Ovary (tissue), 9 donors: ENCODE results near the gene ADORA1. TPM values are rescaled to one million over a fixed set of nuclear protein-coding genes. Genes with fewer than 3 reads are reported as not detected.

Experiments
- DNase-seq, 5 donors: peaks; one replicate each; pipeline ENCODE4 v3.0.0-alpha.2; 2019 to 2020
- H3K27ac ChIP-seq, 2 donors: fragments of 200-600 bp; one replicate each; pipeline versions ENCODE4 v1.5.1 to v1.8.0; 2019 to 2022
- H3K27me3 ChIP-seq: fragments of 200-600 bp; one replicate; pipeline ENCODE4 v1.8.0; 2022
- H3K36me3 ChIP-seq: fragments of 200-600 bp; sonication (generic); one replicate; pipeline ENCODE4 v1.5.1; 2019
- H3K4me1 ChIP-seq: one replicate; pipeline ENCODE4 v1.8.1; 2013; ENCODE audit warnings: mild to moderate bottlenecking, moderate library complexity; ENCODE audit not compliant: insufficient read depth
- H3K4me3 ChIP-seq: fragments of 200-600 bp; sonication (generic); one replicate; pipeline ENCODE4 v1.5.1; 2017
- H3K9me3 ChIP-seq, 2 donors: fragments of 200-600 bp in 1 of 2; sonication (generic) in 1 of 2; one replicate each; pipeline versions ENCODE4 v1.5.1 to v1.8.1; 2013 to 2019; ENCODE audit warnings: mild to moderate bottlenecking in 1 of 2, moderate library complexity in 1 of 2
- EP300 ChIP-seq: sonication (generic); formaldehyde crosslinking; IDR thresholded peaks from one replicate; pipeline ENCODE4 v1.6.1; 2017; ENCODE audit warnings: antibody characterized with exemption
- POLR2A ChIP-seq: fragments of 450-650 bp; IDR thresholded peaks from one replicate; pipeline ENCODE4 v1.6.1; 2017; ENCODE audit warnings: antibody characterized with exemption, mild to moderate bottlenecking, moderate library complexity
- WGBS, 3 donors: extraction: QIAGEN DNeasy Blood & Tissue Kit in 1 of 3; methylation state at CpG; one replicate each; pipeline versions ENCODE4 v1.1.5 to v1.1.7; 2013 to 2017; 5-methylcytosine and 5-hydroxymethylcytosine counted together
- intact Hi-C, 4 donors: fragments of 100-400 bp; cut with DNase I; formaldehyde crosslinking; loops; one replicate each; pipeline versions ENCODE4 v1.11.0 to v1.15.1; 2022 to 2023
- polyA plus RNA-seq, 2 donors: library from polyadenylated mRNA; stranded (reverse); fragments of 200-250 nt in 1 of 2; fragments of 350-450 nt in 1 of 2; fragmentation: Illumina TruSeq in 1 of 2; extraction: RNeasy Lipid Tissue Mini Kit (QIAGEN cat#74804) in 1 of 2; gene quantifications; one replicate each; pipeline ENCODE4 v1.2.3, GENCODE V29; 2013 to 2014
- total RNA-seq, 7 donors: library from RNA; depleted of rRNA in 2 of 7; stranded (reverse); fragments of >200 nt in 2 of 7; fragmentation: NEBNext Ultra II Directional in 3 of 7; extraction: Animal tissue kit (Norgen Biotek cat#: 25700) in 3 of 7; gene quantifications; one replicate each; pipeline versions ENCODE4 v1.1.0 to v1.2.4, GENCODE V29; 2016 to 2023
- TF ChIP-seq, protein P1 (sequence below), 3 donors: fragments of 450-650 bp in 2 of 3; fragments of 200-600 bp in 1 of 3; IDR thresholded peaks; one replicate each; pipeline versions ENCODE4 v1.5.1 to v1.8.0; 2016 to 2022; ENCODE audit warnings: antibody characterized with exemption in 3 of 3, mild to moderate bottlenecking in 1 of 3
- donor health status: DM: no; HTN: no; CAD: no; lungs with moderate emphysema.
- donor health status: DM: no; HTN: no; CAD: no.
- donor health status: Bipolar disorder and iron deficiency.
- donor health status: DM: yes; HTN: yes; CAD: no.
- donor health status: DM: no; HTN: no; CAD: no.
- donor health status: DM: yes; HTN: yes; CAD: no.

Gene ADORA1
- total and polyA plus RNA-seq, 9 donors = 0.15 to 1.3 (median 0.60) TPM

DNA sequence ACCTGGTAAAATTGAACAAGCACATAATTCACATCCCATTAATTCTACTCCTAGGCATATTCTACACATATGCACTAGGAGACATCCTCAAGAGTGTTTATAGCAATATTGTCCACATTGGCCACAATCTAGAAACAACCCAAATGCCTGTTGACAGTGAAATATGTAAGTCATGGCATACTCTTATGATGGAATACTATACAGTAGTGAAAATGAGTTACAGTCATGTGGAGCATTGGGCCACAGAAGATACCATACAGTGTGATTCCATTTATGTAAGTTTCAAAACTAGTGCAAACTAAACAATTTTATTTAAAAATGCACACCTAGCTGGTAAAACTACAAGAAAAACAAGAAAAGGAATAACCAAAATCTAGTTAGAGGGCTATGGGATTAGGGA lies 82.8 kb downstream of the ADORA1 start:
- Histone ChIP-seq H3K27ac (no peak overlapping the region), H3K36me3 (no peaks in the 10 kb centered on the region), H3K4me1 (no peaks in the 10 kb centered on the region), H3K9me3 (no peaks in the 10 kb centered on the region), H3K27me3 (no peaks in the 10 kb centered on the region), H3K4me3 (no peak overlapping the region)
- intact Hi-C loops = no loop called here
- TF ChIP-seq POLR2A (no peak), EP300 (no peak)
- TF ChIP-seq, protein P1, sequence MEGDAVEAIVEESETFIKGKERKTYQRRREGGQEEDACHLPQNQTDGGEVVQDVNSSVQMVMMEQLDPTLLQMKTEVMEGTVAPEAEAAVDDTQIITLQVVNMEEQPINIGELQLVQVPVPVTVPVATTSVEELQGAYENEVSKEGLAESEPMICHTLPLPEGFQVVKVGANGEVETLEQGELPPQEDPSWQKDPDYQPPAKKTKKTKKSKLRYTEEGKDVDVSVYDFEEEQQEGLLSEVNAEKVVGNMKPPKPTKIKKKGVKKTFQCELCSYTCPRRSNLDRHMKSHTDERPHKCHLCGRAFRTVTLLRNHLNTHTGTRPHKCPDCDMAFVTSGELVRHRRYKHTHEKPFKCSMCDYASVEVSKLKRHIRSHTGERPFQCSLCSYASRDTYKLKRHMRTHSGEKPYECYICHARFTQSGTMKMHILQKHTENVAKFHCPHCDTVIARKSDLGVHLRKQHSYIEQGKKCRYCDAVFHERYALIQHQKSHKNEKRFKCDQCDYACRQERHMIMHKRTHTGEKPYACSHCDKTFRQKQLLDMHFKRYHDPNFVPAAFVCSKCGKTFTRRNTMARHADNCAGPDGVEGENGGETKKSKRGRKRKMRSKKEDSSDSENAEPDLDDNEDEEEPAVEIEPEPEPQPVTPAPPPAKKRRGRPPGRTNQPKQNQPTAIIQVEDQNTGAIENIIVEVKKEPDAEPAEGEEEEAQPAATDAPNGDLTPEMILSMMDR (IDR thresholded peaks at IDR 0.05) = no peak
- DNase-seq = no peak

DNA sequence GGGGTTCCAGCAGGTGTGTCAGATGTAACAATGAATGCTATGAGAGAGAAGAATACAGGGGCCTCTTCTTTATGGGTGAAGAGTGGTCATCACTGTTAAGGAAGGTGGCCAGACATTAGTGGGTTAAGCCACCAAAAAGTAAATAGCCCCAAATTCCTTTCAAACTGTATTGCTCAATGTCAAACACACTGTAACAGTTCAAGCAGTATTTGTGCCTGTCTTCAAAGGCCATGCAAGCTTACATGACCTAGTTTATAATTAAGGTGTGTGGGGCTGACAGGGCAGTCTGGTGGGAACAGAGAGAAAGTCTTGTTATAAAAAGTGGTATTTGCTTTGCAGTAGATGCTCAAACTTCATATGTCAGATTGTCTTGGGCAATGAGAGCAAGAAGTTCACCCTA lies 83.5 kb downstream of the ADORA1 start:
- intact Hi-C loops = no loop called here
- no peak for DNase-seq

DNA sequence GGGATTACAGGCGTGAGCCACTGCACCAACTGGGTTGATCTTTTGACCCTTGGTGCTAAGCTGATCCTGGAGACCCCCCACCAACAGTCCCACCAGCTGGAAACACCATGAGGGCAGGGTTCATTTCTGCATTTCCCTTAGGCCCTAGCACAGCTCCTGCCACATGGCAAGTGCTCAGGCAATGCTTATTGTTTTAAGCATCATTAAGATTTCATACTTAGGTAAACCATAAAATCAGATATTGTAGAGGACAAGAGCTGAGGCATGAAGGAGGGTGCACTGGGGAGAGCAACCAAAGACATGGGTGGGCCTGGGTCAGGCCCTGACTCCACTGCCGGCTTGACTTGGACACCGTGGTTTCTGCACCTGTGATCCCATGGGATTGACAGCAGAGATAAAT lies 84.3 kb downstream of the ADORA1 start:
- no peaks in the 10 kb centered on the region for H3K27me3 ChIP-seq
- TF ChIP-seq EP300 (no peak), POLR2A (no peak)
- TF ChIP-seq, protein P1 (IDR thresholded peaks at IDR 0.05) = no peak
- intact Hi-C loops = no loop called here
- no peaks in the 10 kb centered on the region for H3K4me1 ChIP-seq
- no peak overlapping the region for H3K27ac ChIP-seq
- no peak overlapping the region for H3K4me3 ChIP-seq
- DNase-seq = no peak
- no peaks in the 10 kb centered on the region for H3K9me3 ChIP-seq
- no peaks in the 10 kb centered on the region for H3K36me3 ChIP-seq
- WGBS, 3 donors = 88 to 90% (median 89%) methylated on average over 3 of the region's 3 CpGs

More for the DNA sequence above, 83.5 kb downstream of the ADORA1 start:
- Histone ChIP-seq H3K36me3 (no peaks in the 10 kb centered on the region), H3K9me3 (no peaks in the 10 kb centered on the region), H3K27me3 (no peaks in the 10 kb centered on the region), H3K4me3 (no peak overlapping the region), H3K27ac (no peak overlapping the region), H3K4me1 (no peaks in the 10 kb centered on the region)
- TF ChIP-seq, protein P1 (IDR thresholded peaks at IDR 0.05) = no peak
- TF ChIP-seq POLR2A = no peak
- TF ChIP-seq EP300 = no peak

DNA sequence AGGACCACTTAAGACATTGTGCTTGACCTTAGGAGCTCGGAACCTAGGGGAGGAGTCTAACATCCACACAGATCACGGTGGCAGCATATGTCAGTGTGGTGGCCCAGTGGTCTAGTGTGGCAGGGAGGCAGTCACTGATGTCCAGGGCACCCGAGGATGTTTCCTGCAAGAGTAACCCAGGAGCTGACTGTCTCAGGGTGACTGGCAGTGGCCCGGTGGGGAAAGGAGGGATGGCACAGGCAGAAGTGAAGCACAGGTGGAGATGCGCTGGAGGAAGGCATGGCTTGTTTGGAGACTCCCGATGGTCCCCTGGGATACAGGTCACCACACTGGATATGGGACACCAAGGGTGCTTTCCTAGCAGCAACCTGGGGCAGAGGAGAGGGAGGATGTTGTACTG lies 85.6 kb downstream of the ADORA1 start:
- Histone ChIP-seq H3K4me1 (no peaks in the 10 kb centered on the region), H3K9me3 (no peaks in the 10 kb centered on the region), H3K4me3 (no peak overlapping the region), H3K36me3 (no peaks in the 10 kb centered on the region), H3K27ac (no peak overlapping the region), H3K27me3 (no peaks in the 10 kb centered on the region)
- 87 to 90% (median 87%) methylated on average over 6 of the region's 6 CpGs for WGBS, 3 donors
- TF ChIP-seq POLR2A (no peak), EP300 (no peak)
- TF ChIP-seq, protein P1 (IDR thresholded peaks at IDR 0.05) = no peak
- intact Hi-C loops = no loop called here
- DNase-seq = no peak

DNA sequence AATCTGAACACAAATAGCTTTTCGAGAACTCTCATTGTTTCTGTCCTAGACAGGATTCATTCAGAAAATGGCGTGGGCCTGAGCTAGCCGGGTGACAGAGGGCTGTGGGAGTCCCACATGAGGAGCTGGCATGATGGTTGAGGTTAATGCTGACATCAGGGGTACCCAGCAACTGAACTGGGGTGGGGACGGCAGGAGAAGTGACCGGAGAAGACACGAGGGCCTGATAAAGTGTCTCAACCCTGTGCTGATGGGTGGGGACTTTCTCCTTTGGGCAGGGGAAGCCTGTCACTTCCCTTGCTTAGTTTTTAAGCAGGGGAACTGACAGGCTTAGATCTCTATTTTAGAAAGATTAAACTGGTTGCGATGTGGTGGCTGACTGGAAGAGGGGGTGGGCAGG lies 87.3 kb downstream of the ADORA1 start:
- TF ChIP-seq POLR2A (no peak), EP300 (no peak)
- H3K36me3 ChIP-seq = no peaks in the 10 kb centered on the region
- no peaks in the 10 kb centered on the region for H3K4me1 ChIP-seq
- intact Hi-C loops = loop anchor here in 3 of 4 donors (5.0 kb wide), 4 partner anchors 88 to 178 kb away; partner anchors contain the start of gene ADORA1 (in 1 of the 3)
- no peak for DNase-seq
- 80 to 87% (median 87%) methylated on average over 7 of the region's 7 CpGs for WGBS, 3 donors
- H3K9me3 ChIP-seq = no peaks in the 10 kb centered on the region
- H3K27ac ChIP-seq = no peak overlapping the region
- no peaks in the 10 kb centered on the region for H3K27me3 ChIP-seq
- H3K4me3 ChIP-seq = no peak overlapping the region
